ENCODE data around the gene ATG4D. TPM values are rescaled to one million over a fixed set of nuclear protein-coding genes. Genes with fewer than 3 reads are reported as not detected.

Gene ATG4D
- total RNA-seq: 10 to 100 TPM in 4 of 6 experiments, 1 to 10 TPM in 2; 8.1 to 19.7 (median 11.8) TPM
- long read RNA-seq: 0 reads

- Histone ChIP-seq H3K36me3 (peaks cover 0 to 21% (median 2%) of the 10 kb centered on the region in 4 donors), H3K4me1 (peaks cover 0 to 13% (median 2%) of the 10 kb centered on the region in 4 donors), H3K27me3 (no peaks in the 10 kb centered on the region), H3K9me3 (no peaks in the 10 kb centered on the region), H3K4me3 (peak within 1 kb of the TSS; percentile 93 to 99 (median 97)), H3K27ac (peak within 1 kb of the TSS; percentile 81 to 89 (median 85))
- DNase-seq: peak; percentile 90 to 92 (median 92)
- TF ChIP-seq POLR2A (IDR thresholded peaks at IDR 0.05): peak; percentile 74
- TF ChIP-seq, protein P1, sequence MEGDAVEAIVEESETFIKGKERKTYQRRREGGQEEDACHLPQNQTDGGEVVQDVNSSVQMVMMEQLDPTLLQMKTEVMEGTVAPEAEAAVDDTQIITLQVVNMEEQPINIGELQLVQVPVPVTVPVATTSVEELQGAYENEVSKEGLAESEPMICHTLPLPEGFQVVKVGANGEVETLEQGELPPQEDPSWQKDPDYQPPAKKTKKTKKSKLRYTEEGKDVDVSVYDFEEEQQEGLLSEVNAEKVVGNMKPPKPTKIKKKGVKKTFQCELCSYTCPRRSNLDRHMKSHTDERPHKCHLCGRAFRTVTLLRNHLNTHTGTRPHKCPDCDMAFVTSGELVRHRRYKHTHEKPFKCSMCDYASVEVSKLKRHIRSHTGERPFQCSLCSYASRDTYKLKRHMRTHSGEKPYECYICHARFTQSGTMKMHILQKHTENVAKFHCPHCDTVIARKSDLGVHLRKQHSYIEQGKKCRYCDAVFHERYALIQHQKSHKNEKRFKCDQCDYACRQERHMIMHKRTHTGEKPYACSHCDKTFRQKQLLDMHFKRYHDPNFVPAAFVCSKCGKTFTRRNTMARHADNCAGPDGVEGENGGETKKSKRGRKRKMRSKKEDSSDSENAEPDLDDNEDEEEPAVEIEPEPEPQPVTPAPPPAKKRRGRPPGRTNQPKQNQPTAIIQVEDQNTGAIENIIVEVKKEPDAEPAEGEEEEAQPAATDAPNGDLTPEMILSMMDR (IDR thresholded peaks at IDR 0.05): no peak
- ATAC-seq: peak; percentile 84 to 87 (median 86)
- intact Hi-C loops (cut with DNase I): no loop called here
- 4% methylated on average over 9 of the region's 79 CpGs for WGBS (ENCODE audit: insufficient coverage, low coverage, low lambda C conversion rate, missing lambda C conversion rate)
Observed at GRCh38 chr19:10543420-10544241, at the start of gene ATG4D. TSS of gene ATG4D (plus strand) at chr19:10543904. CDS start at chr19:10544091, 187 bp downstream.

- intact Hi-C loops (cut with DNase I): no loop called here
- TF ChIP-seq, protein P1 (IDR thresholded peaks at IDR 0.05): no peak
- TF ChIP-seq POLR2A (IDR thresholded peaks at IDR 0.05): no peak
- Histone ChIP-seq H3K36me3 (peaks cover 0 to 39% (median 8%) of the 10 kb centered on the region in 4 donors), H3K27me3 (no peaks in the 10 kb centered on the region), H3K9me3 (no peaks in the 10 kb centered on the region), H3K4me1 (peaks cover 0 to 49% (median 20%) of the 10 kb centered on the region in 4 donors), H3K27ac (no peak overlapping the region), H3K4me3 (no peak overlapping the region)
- ATAC-seq (no peak), DNase-seq (no peak)
- 93% methylated on average over 2 of the region's 4 CpGs for WGBS (ENCODE audit: insufficient coverage, low coverage, low lambda C conversion rate, missing lambda C conversion rate)
Observed at GRCh38 chr19:10497371-10497770, 46.3 kb upstream of the ATG4D start.

GRCh38 chr19:10499550-10500246 lies 44.0 kb upstream of the ATG4D start:
- Histone ChIP-seq H3K9me3 (no peaks in the 10 kb centered on the region), H3K4me1 (peaks cover 0 to 45% (median 20%) of the 10 kb centered on the region in 4 donors), H3K36me3 (peaks cover 0 to 33% (median 8%) of the 10 kb centered on the region in 4 donors), H3K27me3 (no peaks in the 10 kb centered on the region), H3K27ac (peak overlapping the region in 1 of 3 donors; percentile 75), H3K4me3 (peak overlapping the region in 1 of 3 donors; percentile 1)
- ATAC-seq: peak in 1 of 4 donors; percentile 15
- WGBS (ENCODE audit: insufficient coverage, low coverage, low lambda C conversion rate, missing lambda C conversion rate): 33% methylated on average over 5 of the region's 24 CpGs
- TF ChIP-seq, protein P1 (IDR thresholded peaks at IDR 0.05): no peak
- TF ChIP-seq POLR2A (IDR thresholded peaks at IDR 0.05): no peak
- intact Hi-C loops (cut with DNase I): no loop called here
- DNase-seq: peak in 2 of 3 donors; percentile 76 to 84

- 61% methylated on average over 2 of the region's 2 CpGs for WGBS (ENCODE audit: insufficient coverage, low coverage, low lambda C conversion rate, missing lambda C conversion rate)
- intact Hi-C loops (cut with DNase I): no loop called here
- no peak for ATAC-seq
- Histone ChIP-seq H3K4me1 (peaks cover 0 to 45% (median 20%) of the 10 kb centered on the region in 4 donors), H3K27me3 (no peaks in the 10 kb centered on the region), H3K27ac (peak overlapping the region in 1 of 3 donors; percentile 75), H3K36me3 (peaks cover 0 to 28% (median 7%) of the 10 kb centered on the region in 4 donors), H3K9me3 (no peaks in the 10 kb centered on the region), H3K4me3 (no peak overlapping the region)
- no peak for TF ChIP-seq POLR2A (IDR thresholded peaks at IDR 0.05)
- TF ChIP-seq, protein P1 (IDR thresholded peaks at IDR 0.05): no peak
- no peak for DNase-seq
Observed at GRCh38 chr19:10500247-10500592, 43.5 kb upstream of the ATG4D start.
